HUES48 (cell line): ENCODE measurements around the gene EEPD1.

Experiments used
- H3K27ac ChIP-seq: one replicate; pipeline ENCODE4 v1.7.0; 2013; ENCODE audit warnings: low read depth, low read length, inconsistent platforms
- H3K27me3 ChIP-seq: 2 replicates; pipeline ENCODE4 v1.6.1; 2013; ENCODE audit warnings: mild to moderate bottlenecking, low read length; ENCODE audit not compliant: control insufficient read depth, insufficient read depth
- H3K36me3 ChIP-seq: 2 replicates; pipeline ENCODE4 v1.6.1; 2013; ENCODE audit warnings: low read length; ENCODE audit not compliant: control insufficient read depth, insufficient read depth
- H3K4me1 ChIP-seq: 2 replicates; pipeline ENCODE4 v1.6.1; 2013; ENCODE audit warnings: mild to moderate bottlenecking, low read length; ENCODE audit not compliant: control insufficient read depth, insufficient read depth
- H3K4me3 ChIP-seq: 2 replicates; pipeline ENCODE4 v1.5.1; 2013; ENCODE audit warnings: mild to moderate bottlenecking, low read depth, low read length
- H3K9ac ChIP-seq: 2 replicates; pipeline ENCODE4 v1.6.1; 2013; ENCODE audit warnings: mild to moderate bottlenecking, low read depth, low read length, moderate library complexity
- H3K9me3 ChIP-seq: 2 replicates; pipeline ENCODE4 v1.6.1; 2013; ENCODE audit warnings: low read length; ENCODE audit not compliant: control insufficient read depth, insufficient read depth

The EEPD1 gene

GRCh38 chr7:36182854-36183604 lies 30.0 kb downstream of the EEPD1 start:
- no peak overlapping the region for H3K9ac ChIP-seq
- H3K4me1 ChIP-seq = no peaks in the 10 kb centered on the region
- no peaks in the 10 kb centered on the region for H3K9me3 ChIP-seq
- H3K27ac ChIP-seq = no peak overlapping the region
- no peak overlapping the region for H3K4me3 ChIP-seq
- H3K36me3 ChIP-seq = no peaks in the 10 kb centered on the region
- no peaks in the 10 kb centered on the region for H3K27me3 ChIP-seq

- no peak overlapping the region for H3K4me3 ChIP-seq
- H3K9me3 ChIP-seq = no peaks in the 10 kb centered on the region
- no peak overlapping the region for H3K9ac ChIP-seq
- no peaks in the 10 kb centered on the region for H3K27me3 ChIP-seq
- H3K27ac ChIP-seq = no peak overlapping the region
- H3K36me3 ChIP-seq = no peaks in the 10 kb centered on the region
- H3K4me1 ChIP-seq = no peaks in the 10 kb centered on the region
Observed at GRCh38 chr7:36185092-36185491, 32.0 kb downstream of the EEPD1 start.

GRCh38 chr7:36185756-36186155 lies 32.7 kb downstream of the EEPD1 start:
- H3K4me3 ChIP-seq = no peak overlapping the region
- no peaks in the 10 kb centered on the region for H3K27me3 ChIP-seq
- H3K27ac ChIP-seq = no peak overlapping the region
- no peaks in the 10 kb centered on the region for H3K4me1 ChIP-seq
- no peaks in the 10 kb centered on the region for H3K36me3 ChIP-seq
- no peaks in the 10 kb centered on the region for H3K9me3 ChIP-seq
- H3K9ac ChIP-seq = no peak overlapping the region

GRCh38 chr7:36186359-36187121 lies 33.5 kb downstream of the EEPD1 start:
- no peaks in the 10 kb centered on the region for H3K4me1 ChIP-seq

GRCh38 chr7:36188266-36188665 lies 35.2 kb downstream of the EEPD1 start:
- H3K27ac ChIP-seq = no peak overlapping the region
- no peak overlapping the region for H3K9ac ChIP-seq
- H3K36me3 ChIP-seq = no peaks in the 10 kb centered on the region
- no peaks in the 10 kb centered on the region for H3K4me1 ChIP-seq
- H3K27me3 ChIP-seq = no peaks in the 10 kb centered on the region
- H3K9me3 ChIP-seq = no peaks in the 10 kb centered on the region
- no peak overlapping the region for H3K4me3 ChIP-seq

More at GRCh38 chr7:36186359-36187121, 33.5 kb downstream of the EEPD1 start:
- Histone ChIP-seq H3K9me3 (no peaks in the 10 kb centered on the region), H3K27me3 (no peaks in the 10 kb centered on the region), H3K27ac (no peak overlapping the region), H3K4me3 (no peak overlapping the region), H3K9ac (no peak overlapping the region), H3K36me3 (no peaks in the 10 kb centered on the region)

GRCh38 chr7:36188906-36189305 lies 35.9 kb downstream of the EEPD1 start:
- no peak overlapping the region for H3K9ac ChIP-seq
- no peaks in the 10 kb centered on the region for H3K4me1 ChIP-seq
- no peak overlapping the region for H3K27ac ChIP-seq

GRCh38 chr7:36190447-36191291 lies 37.6 kb downstream of the EEPD1 start:
- Histone ChIP-seq H3K27me3 (no peaks in the 10 kb centered on the region), H3K4me1 (no peaks in the 10 kb centered on the region), H3K9me3 (no peaks in the 10 kb centered on the region), H3K4me3 (no peak overlapping the region), H3K9ac (no peak overlapping the region), H3K36me3 (no peaks in the 10 kb centered on the region), H3K27ac (no peak overlapping the region)

More at GRCh38 chr7:36188906-36189305, 35.9 kb downstream of the EEPD1 start:
- no peaks in the 10 kb centered on the region for H3K9me3 ChIP-seq
- H3K4me3 ChIP-seq = no peak overlapping the region
- no peaks in the 10 kb centered on the region for H3K27me3 ChIP-seq
- H3K36me3 ChIP-seq = no peaks in the 10 kb centered on the region

GRCh38 chr7:36191292-36191920 lies 38.4 kb downstream of the EEPD1 start:
- Histone ChIP-seq H3K27ac (no peak overlapping the region), H3K27me3 (no peaks in the 10 kb centered on the region), H3K9ac (no peak overlapping the region), H3K4me1 (no peaks in the 10 kb centered on the region), H3K36me3 (no peaks in the 10 kb centered on the region), H3K9me3 (no peaks in the 10 kb centered on the region), H3K4me3 (no peak overlapping the region)

- no peak overlapping the region for H3K27ac ChIP-seq
- no peaks in the 10 kb centered on the region for H3K9me3 ChIP-seq
- no peaks in the 10 kb centered on the region for H3K27me3 ChIP-seq
- no peak overlapping the region for H3K9ac ChIP-seq
- H3K4me3 ChIP-seq = no peak overlapping the region
- H3K4me1 ChIP-seq = no peaks in the 10 kb centered on the region
- H3K36me3 ChIP-seq = no peaks in the 10 kb centered on the region
Observed at GRCh38 chr7:36192053-36192824, 39.2 kb downstream of the EEPD1 start.

- H3K4me3 ChIP-seq = no peak overlapping the region
- no peaks in the 10 kb centered on the region for H3K9me3 ChIP-seq
- no peaks in the 10 kb centered on the region for H3K4me1 ChIP-seq
- no peak overlapping the region for H3K27ac ChIP-seq
- no peaks in the 10 kb centered on the region for H3K36me3 ChIP-seq
- no peaks in the 10 kb centered on the region for H3K27me3 ChIP-seq
- no peak overlapping the region for H3K9ac ChIP-seq
Observed at GRCh38 chr7:36192877-36193276, 39.8 kb downstream of the EEPD1 start.
